Fibroblast of lung (primary cell): ENCODE measurements around the gene PWWP2B. TPM values are rescaled to one million over a fixed set of nuclear protein-coding genes. Genes with fewer than 3 reads are reported as not detected.

Source experiments
- DNase-seq, 2 donors: peaks; one replicate each; pipeline versions ENCODE4 v3.0.0 to v3.0.0-alpha.2; 2010; ENCODE audit warnings: low read depth in 2 of 2
- H2AFZ ChIP-seq: 2 replicates; pipeline ENCODE4 v1.5.1; 2012; ENCODE audit warnings: low read length, control low read depth, inconsistent platforms
- H3K27ac ChIP-seq: 2 replicates; pipeline ENCODE4 v1.5.1; 2011; ENCODE audit warnings: low read length, control low read depth; ENCODE audit not compliant: insufficient read depth
- H3K27me3 ChIP-seq: 2 replicates; pipeline ENCODE4 v1.5.1; 2011; ENCODE audit warnings: mild to moderate bottlenecking, low read length; ENCODE audit not compliant: control insufficient read depth, insufficient read depth
- H3K36me3 ChIP-seq: 2 replicates; pipeline ENCODE4 v1.5.1; 2011; ENCODE audit warnings: low read length; ENCODE audit not compliant: control insufficient read depth, insufficient read depth
- H3K4me1 ChIP-seq: 2 replicates; pipeline ENCODE4 v1.5.1; 2011; ENCODE audit warnings: low read length; ENCODE audit not compliant: control insufficient read depth, insufficient read depth; ENCODE audit errors: extremely low read depth
- H3K4me2 ChIP-seq: 2 replicates; pipeline ENCODE4 v1.5.1; 2011; ENCODE audit warnings: low read length, control low read depth; ENCODE audit not compliant: insufficient read depth; ENCODE audit errors: extremely low read depth
- H3K4me3 ChIP-seq, 4 experiments: fragments of 200-600 bp in 1 of 4; sonication (generic) in 1 of 4; replicated peaks in 1 of 4; 2 replicates each; pipeline ENCODE4 v1.5.1; 2011 to 2016; ENCODE audit warnings: low read length in 4 of 4, low read depth in 3 of 4, mild to moderate bottlenecking in 3 of 4, control low read depth in 2 of 4, inconsistent platforms in 1 of 4, mixed read lengths in 1 of 4; ENCODE audit not compliant: insufficient read depth in 1 of 4; ENCODE audit errors: control extremely low read depth in 1 of 4
- H3K79me2 ChIP-seq: 2 replicates; pipeline ENCODE4 v1.5.1; 2012; ENCODE audit warnings: mild to moderate bottlenecking, low read length, inconsistent platforms; ENCODE audit not compliant: control insufficient read depth, insufficient read depth
- H3K9ac ChIP-seq: 2 replicates; pipeline ENCODE4 v1.5.1; 2011; ENCODE audit warnings: mild to moderate bottlenecking, low read length, control low read depth; ENCODE audit not compliant: insufficient read depth
- H3K9me3 ChIP-seq: 2 replicates; pipeline ENCODE4 v1.5.1; 2012; ENCODE audit warnings: low read depth, low read length; ENCODE audit not compliant: control insufficient read depth, insufficient read depth
- H4K20me1 ChIP-seq: 2 replicates; pipeline ENCODE4 v1.5.1; 2011; ENCODE audit warnings: low read length; ENCODE audit not compliant: control insufficient read depth, insufficient read depth; ENCODE audit errors: extremely low read depth
- CTCF ChIP-seq, 2 donors: IDR thresholded peaks in 1 of 2; conservative IDR thresholded peaks in 1 of 2; 1 replicate in 1 of 2; 2 replicates in 1 of 2; pipeline ENCODE4 v1.5.1; 2011 to 2012; ENCODE audit warnings: low read length in 2 of 2, control low read depth in 1 of 2, inconsistent platforms in 1 of 2, low read depth in 1 of 2, mild to moderate bottlenecking in 1 of 2
- EZH2 ChIP-seq: IDR thresholded peaks from 2 replicates; pipeline ENCODE4 v1.5.1; 2012; ENCODE audit warnings: low read length, control low read depth, mild to moderate bottlenecking; ENCODE audit errors: missing control alignments
- polyA plus RNA-seq, 2 donors: library from polyadenylated mRNA; depleted of rRNA in 1 of 2; stranded (reverse) in 1 of 2; unstranded in 1 of 2; fragments of >200 nt; gene quantifications; 2 replicates each; pipeline ENCODE4 v1.2.1, GENCODE V29; 2011 to 2012; ENCODE audit warnings: missing spikeins in 1 of 2
- total RNA-seq: library from RNA; depleted of rRNA; stranded (reverse); fragments of >200 nt; gene quantifications from 2 replicates; pipeline ENCODE4 v1.2.1, GENCODE V29; 2014

PWWP2B gene
- total and polyA plus RNA-seq, 2 donors (not counting 1 experiment from before 2014, with no cell fraction given), result 1.5 to 15.9 TPM

GRCh38 chr10:132375116-132375794, 21.7 kb upstream of the PWWP2B start:
- no peaks in the 10 kb centered on the region for H3K9me3 ChIP-seq
- H3K4me3 ChIP-seq, result no peak overlapping the region
- no peak overlapping the region for H2AFZ ChIP-seq
- no peaks in the 10 kb centered on the region for H3K4me1 ChIP-seq
- no peaks in the 10 kb centered on the region for H3K27me3 ChIP-seq
- TF ChIP-seq EZH2, result no peak
- TF ChIP-seq CTCF (conservative IDR thresholded peaks at IDR 0.05 in 1 of 2, IDR thresholded peaks at IDR 0.05 in 1 of 2; ENCODE audit: low read depth in 1 of 2, low read length in 2 of 2), result no peak
- no peaks in the 10 kb centered on the region for H3K79me2 ChIP-seq
- no peak overlapping the region for H3K27ac ChIP-seq
- no peak for DNase-seq
- H3K36me3 ChIP-seq, result no peaks in the 10 kb centered on the region
- no peak overlapping the region for H3K4me2 ChIP-seq
- H4K20me1 ChIP-seq, result no peaks in the 10 kb centered on the region
- no peak overlapping the region for H3K9ac ChIP-seq

GRCh38 chr10:132375795-132376297, 21.2 kb upstream of the PWWP2B start:
- TF ChIP-seq EZH2 (no peak), CTCF (conservative IDR thresholded peaks at IDR 0.05 in 1 of 2, IDR thresholded peaks at IDR 0.05 in 1 of 2; ENCODE audit: low read depth in 1 of 2, low read length in 2 of 2) (no peak)
- DNase-seq, result no peak
- Histone ChIP-seq H3K9me3 (no peaks in the 10 kb centered on the region), H2AFZ (no peak overlapping the region), H3K27ac (no peak overlapping the region), H3K4me1 (no peaks in the 10 kb centered on the region), H3K79me2 (no peaks in the 10 kb centered on the region), H3K36me3 (no peaks in the 10 kb centered on the region), H3K4me2 (no peak overlapping the region), H3K4me3 (no peak overlapping the region), H3K9ac (no peak overlapping the region), H3K27me3 (no peaks in the 10 kb centered on the region), H4K20me1 (no peaks in the 10 kb centered on the region)

GRCh38 chr10:132376394-132376851, 20.6 kb upstream of the PWWP2B start:
- TF ChIP-seq EZH2 (no peak), CTCF (conservative IDR thresholded peaks at IDR 0.05 in 1 of 2, IDR thresholded peaks at IDR 0.05 in 1 of 2; ENCODE audit: low read depth in 1 of 2, low read length in 2 of 2) (no peak)
- Histone ChIP-seq H3K4me1 (no peaks in the 10 kb centered on the region), H3K9ac (no peak overlapping the region), H3K4me3 (no peak overlapping the region), H3K4me2 (no peak overlapping the region), H3K27me3 (no peaks in the 10 kb centered on the region), H2AFZ (no peak overlapping the region), H3K27ac (no peak overlapping the region), H3K9me3 (no peaks in the 10 kb centered on the region), H3K36me3 (no peaks in the 10 kb centered on the region), H4K20me1 (no peaks in the 10 kb centered on the region), H3K79me2 (no peaks in the 10 kb centered on the region)
- no peak for DNase-seq
